HCT116 (cell line): ENCODE data around the gene TTC29. TPM values are rescaled to one million over a fixed set of nuclear protein-coding genes. Genes with fewer than 3 reads are reported as not detected.

Experiments used
- ATAC-seq: fragments of 200-7000 bp; cut with Tn5 transposase; 2 replicates; pipeline ENCODE4 v1.9.1; 2020; ENCODE audit warnings: mild to moderate bottlenecking, moderate library complexity
- BruUV-seq: library from RNA; stranded (reverse); fragments of 400-500 nt; replicated peaks from 2 replicates; lab custom pipeline; 2021; lab: Mats Ljungman, UMichigan
- CTCF ChIA-PET: fragments of 300-600 bp; sonication (Branson Sonifier 250); formaldehyde crosslinking; loops from one replicate; lab custom pipeline; 2021; ENCODE audit warnings: antibody characterized with exemption; lab: Charles Lee
- POLR2A ChIA-PET: fragments of 300-600, 350-600 bp; sonication (Branson Sonifier 250); formaldehyde crosslinking; loops from one replicate; lab custom pipeline; 2021; ENCODE audit warnings: antibody characterized with exemption; lab: Charles Lee
- RAD21 ChIA-PET, 2 experiments: fragments of 300-600 bp; sonication (Branson Sonifier 250); formaldehyde crosslinking; loops; one replicate each; lab custom pipeline; 2023; ENCODE audit warnings: low total read pairs in 2 of 2; ENCODE audit not compliant: uncharacterized antibody in 2 of 2, unreplicated experiment in 2 of 2, low non-redundant PET in 1 of 2; lab: Charles Lee
- DNase-seq: peaks from one replicate; pipeline ENCODE4 v3.0.0-alpha.2; 2010; ENCODE audit warnings: low read depth, low spot score
- H2AFZ ChIP-seq: fragments of 200-600 bp; shearing (Covaris generic), sonication (generic); 2 replicates; pipeline ENCODE4 v1.6.1; 2017; ENCODE audit warnings: low read depth, mixed run types, mixed read lengths, antibody characterized with exemption, low read length; ENCODE audit not compliant: poor library complexity, severe bottlenecking
- H3K27ac ChIP-seq: 2 replicates; pipeline ENCODE4 v1.5.1; 2012; ENCODE audit warnings: low read depth, low read length
- H3K27me3 ChIP-seq: fragments of 200-600 bp; sonication (generic); 2 replicates; pipeline ENCODE4 v1.6.1; 2016; ENCODE audit warnings: mixed run types, low read length, mixed read lengths; ENCODE audit not compliant: insufficient read depth
- H3K36me3 ChIP-seq, 2 experiments: fragments of 200-500 bp in 1 of 2; fragments of 200-600 bp in 1 of 2; sonication (Bioruptor generic) in 1 of 2; sonication (generic) in 1 of 2; 2 replicates each; pipeline versions ENCODE4 v1.5.1 to v1.6.1; 2014 to 2016; ENCODE audit warnings: low read length in 2 of 2, inconsistent platforms in 1 of 2, mixed read lengths in 1 of 2, mixed run types in 1 of 2; ENCODE audit not compliant: insufficient read depth in 2 of 2, control insufficient read depth in 1 of 2
- H3K4me1 ChIP-seq, 2 experiments: fragments of 200-600 bp in 1 of 2; sonication (generic) in 1 of 2; 2 replicates each; pipeline versions ENCODE4 v1.5.1 to v1.6.1; 2012 to 2017; ENCODE audit warnings: low read length in 2 of 2, inconsistent platforms in 1 of 2, mild to moderate bottlenecking in 1 of 2, mixed read lengths in 1 of 2, mixed run types in 1 of 2, moderate library complexity in 1 of 2; ENCODE audit not compliant: insufficient read depth in 2 of 2, control insufficient read depth in 1 of 2
- H3K4me2 ChIP-seq: fragments of 200-600 bp; sonication (generic); 2 replicates; pipeline ENCODE4 v1.6.1; 2017; ENCODE audit warnings: mixed run types, low read length, mixed read lengths
- H3K4me3 ChIP-seq, 2 experiments: fragments of 200-600 bp in 1 of 2; sonication (generic) in 1 of 2; replicated peaks in 1 of 2; 2 replicates each; pipeline ENCODE4 v1.5.1; 2011 to 2016; ENCODE audit warnings: low read length in 2 of 2, control low read depth in 1 of 2, low read depth in 1 of 2, mild to moderate bottlenecking in 1 of 2, mixed read lengths in 1 of 2, mixed run types in 1 of 2
- H3K79me2 ChIP-seq: fragments of 200-600 bp; sonication (generic); 2 replicates; pipeline ENCODE4 v1.6.1; 2017; ENCODE audit warnings: mild to moderate bottlenecking, mixed run types, low read length, moderate library complexity, mixed read lengths; ENCODE audit not compliant: insufficient read depth
- H3K9ac ChIP-seq: fragments of 200-600 bp; sonication (generic); 2 replicates; pipeline ENCODE4 v1.6.1; 2016; ENCODE audit warnings: low read length, mixed read lengths
- H3K9me2 ChIP-seq: fragments of 200-600 bp; sonication (generic), shearing (Covaris generic); 2 replicates; pipeline ENCODE4 v1.6.1; 2017; ENCODE audit warnings: mixed run types, mild to moderate bottlenecking, moderate library complexity; ENCODE audit not compliant: insufficient read depth
- H3K9me3 ChIP-seq, 2 experiments: fragments of 200-500 bp in 1 of 2; fragments of 200-600 bp in 1 of 2; sonication (Bioruptor generic) in 1 of 2; sonication (generic) in 1 of 2; 2 replicates each; pipeline ENCODE4 v1.6.1; 2014 to 2017; ENCODE audit warnings: low read length in 2 of 2, mixed read lengths in 2 of 2, inconsistent platforms in 1 of 2, low read depth in 1 of 2, mild to moderate bottlenecking in 1 of 2, mixed run types in 1 of 2, moderate library complexity in 1 of 2; ENCODE audit not compliant: control insufficient read depth in 1 of 2, insufficient read depth in 1 of 2
- H4K20me1 ChIP-seq: fragments of 200-600 bp; sonication (generic), shearing (Covaris generic); 2 replicates; pipeline ENCODE4 v1.6.1; 2017; ENCODE audit warnings: mixed run types, mild to moderate bottlenecking, moderate library complexity; ENCODE audit not compliant: insufficient read depth
- ELF1 ChIP-seq: IDR thresholded peaks from 2 replicates; pipeline ENCODE4 v1.6.1; 2012; ENCODE audit warnings: low read depth, borderline replicate concordance
- EZH2phosphoT487 ChIP-seq: fragments of 200-600 bp; IDR thresholded peaks from 2 replicates; pipeline ENCODE4 v1.6.1; 2018; ENCODE audit warnings: antibody characterized with exemption, borderline replicate concordance
- SIN3A ChIP-seq: IDR thresholded peaks from 2 replicates; pipeline ENCODE4 v1.6.1; 2012; ENCODE audit warnings: low read depth
- TCF7L2 ChIP-seq: IDR thresholded peaks from 2 replicates; pipeline ENCODE4 v1.7.0; 2011; ENCODE audit warnings: borderline replicate concordance, inconsistent platforms; ENCODE audit not compliant: insufficient read depth, insufficient read length; ENCODE audit errors: extremely low read depth
- intact Hi-C: fragments of 100-400 bp; cut with micrococcal nuclease; formaldehyde crosslinking; loops from 2 replicates; pipeline ENCODE4 v1.10.0; 2022
- total RNA-seq: library from RNA; stranded (reverse); gene quantifications from one replicate; pipeline ENCODE4 v1.2.1, GENCODE V29; 2021; ENCODE audit not compliant: unreplicated experiment
- TF ChIP-seq, protein P1 (sequence below): IDR thresholded peaks from 2 replicates; pipeline ENCODE4 v1.6.1; 2012

Gene TTC29
- total RNA-seq, 1 experiment from 2014 or later, result not detected

GRCh38 chr4:146661367-146661766 is 284.3 kb downstream of the TTC29 start:
- DNase-seq (no peak), ATAC-seq (no peak)
- Histone ChIP-seq H3K36me3 (no peaks in the 10 kb centered on the region), H3K4me2 (no peak overlapping the region), H3K27me3 (no peaks in the 10 kb centered on the region), H3K9ac (no peak overlapping the region), H4K20me1 (no peaks in the 10 kb centered on the region), H3K79me2 (no peaks in the 10 kb centered on the region), H3K4me1 (no peaks in the 10 kb centered on the region), H3K9me3 (no peaks in the 10 kb centered on the region), H2AFZ (no peak overlapping the region), H3K9me2 (no peaks in the 10 kb centered on the region), H3K4me3 (no peak overlapping the region), H3K27ac (no peak overlapping the region)
- intact Hi-C loops, result no loop called here
- ChIA-PET CTCF (no interaction called here), POLR2A (no interaction called here), RAD21 (no interaction called here)
- TF ChIP-seq, protein P1, sequence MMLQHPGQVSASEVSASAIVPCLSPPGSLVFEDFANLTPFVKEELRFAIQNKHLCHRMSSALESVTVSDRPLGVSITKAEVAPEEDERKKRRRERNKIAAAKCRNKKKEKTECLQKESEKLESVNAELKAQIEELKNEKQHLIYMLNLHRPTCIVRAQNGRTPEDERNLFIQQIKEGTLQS, result no peak
- TF ChIP-seq ELF1 (no peak), SIN3A (no peak), TCF7L2 (no peak), EZH2phosphoT487 (no peak)
- no TSS peak for BruUV-seq
